ENCODE data around the gene CDC45.

GRCh38 chr22:19453718-19454117 is 26.0 kb upstream of the CDC45 start:
- TF ChIP-seq CTCF (IDR thresholded peaks at IDR 0.05 in 8 of 11, conservative IDR thresholded peaks at IDR 0.05 in 3 of 11) (no peak), POLR2A (IDR thresholded peaks at IDR 0.05) (no peak)
